RWPE1 (cell line): ENCODE measurements around the gene GRID2.
"Not testable (repeated sequence)": the region's sequence is repeated elsewhere in the genome, so short reads cannot be mapped to it uniquely, and the experiment has no call there.

Source experiments
- CTCF ChIA-PET: fragments of 350-600 bp; sonication (Branson Sonifier 250); formaldehyde crosslinking; extraction: SDS; loops from one replicate; lab custom pipeline; 2021; lab: Yijun Ruan, JAX
- POLR2A ChIA-PET: fragments of 400-600 bp; formaldehyde crosslinking; extraction: SDS; loops from one replicate; lab custom pipeline; 2020; ENCODE audit warnings: antibody characterized with exemption; ENCODE audit not compliant: low non-redundant PET; lab: Yijun Ruan, JAX
- DNase-seq: peaks from one replicate; pipeline ENCODE4 v3.0.0; 2012; ENCODE audit warnings: low spot score
- H3K27ac ChIP-seq: fragments of 450-650 bp; 2 replicates; pipeline ENCODE4 v1.5.1; 2017
- CTCF ChIP-seq: fragments of 450-650 bp; conservative IDR thresholded peaks from 2 replicates; pipeline ENCODE4 v1.5.1; 2017; ENCODE audit warnings: low read depth, mild to moderate bottlenecking

The GRID2 gene

DNA sequence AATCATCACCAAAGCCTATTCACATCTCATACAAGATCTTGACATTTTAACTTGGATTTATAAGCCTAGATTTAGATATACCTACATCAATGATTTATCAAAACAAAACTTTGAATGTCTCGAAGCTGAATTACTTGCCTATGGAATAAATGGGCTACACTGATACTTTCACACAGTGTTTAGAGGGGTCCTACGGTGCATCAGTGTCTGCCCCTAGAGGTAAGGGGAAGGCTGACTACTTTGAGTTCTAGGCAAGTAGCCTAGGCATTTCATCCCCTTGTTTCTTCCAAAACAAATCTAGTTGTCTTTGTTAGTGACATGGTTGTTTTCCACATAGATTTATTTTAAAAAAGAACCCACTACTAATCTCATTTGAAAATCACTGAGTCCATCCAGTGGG, 1366.7 kb downstream of the GRID2 start:
- ChIA-PET POLR2A (no interaction called here), CTCF (interaction anchor here (0.6 kb wide), 1 partner anchor 245 kb away, joined by 3 read pairs; no protein-coding TSS in a partner anchor)

DNA sequence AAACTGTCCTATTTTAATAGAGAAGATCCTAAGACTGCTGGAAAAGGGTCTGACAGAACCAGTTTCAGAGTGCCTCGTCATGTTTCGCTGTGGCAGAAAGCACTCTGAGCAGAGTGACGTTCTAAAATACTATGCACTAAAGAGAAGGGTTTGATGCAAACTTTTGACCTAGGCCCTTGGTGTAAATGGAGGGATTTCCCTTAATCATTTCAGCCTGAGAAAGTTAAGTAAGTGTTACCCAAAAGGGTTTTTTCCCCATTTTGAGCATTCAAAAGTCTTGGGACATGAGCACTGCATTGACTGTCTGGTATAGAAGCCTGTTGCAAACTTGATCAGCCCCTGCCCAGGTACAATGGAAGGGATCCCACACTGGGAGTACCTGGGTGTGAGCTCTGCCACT, 1367.3 kb downstream of the GRID2 start:
- POLR2A ChIA-PET: no interaction called here
- H3K27ac ChIP-seq: no peak overlapping the region
- no peak for TF ChIP-seq CTCF
- DNase-seq: no peak
- CTCF ChIA-PET: no interaction called here

More for the DNA sequence above, 1366.7 kb downstream of the GRID2 start:
- DNase-seq: no peak
- TF ChIP-seq CTCF: no peak
- H3K27ac ChIP-seq: no peak overlapping the region

GRCh38 chr4:93676937-93677336, 1373.2 kb downstream of the GRID2 start:
- H3K27ac ChIP-seq, DNase-seq, POLR2A ChIA-PET: not testable (repeated sequence)
- CTCF ChIA-PET: interaction anchor here (0.6 kb wide), 1 partner anchor 802 kb away, joined by 5 read pairs; no protein-coding TSS in a partner anchor

GRCh38 chr4:93684571-93684970, 1380.8 kb downstream of the GRID2 start:
- no peak overlapping the region for H3K27ac ChIP-seq
- no peak for DNase-seq
- TF ChIP-seq CTCF: no peak
- CTCF ChIA-PET: no interaction called here
- POLR2A ChIA-PET: no interaction called here

DNA sequence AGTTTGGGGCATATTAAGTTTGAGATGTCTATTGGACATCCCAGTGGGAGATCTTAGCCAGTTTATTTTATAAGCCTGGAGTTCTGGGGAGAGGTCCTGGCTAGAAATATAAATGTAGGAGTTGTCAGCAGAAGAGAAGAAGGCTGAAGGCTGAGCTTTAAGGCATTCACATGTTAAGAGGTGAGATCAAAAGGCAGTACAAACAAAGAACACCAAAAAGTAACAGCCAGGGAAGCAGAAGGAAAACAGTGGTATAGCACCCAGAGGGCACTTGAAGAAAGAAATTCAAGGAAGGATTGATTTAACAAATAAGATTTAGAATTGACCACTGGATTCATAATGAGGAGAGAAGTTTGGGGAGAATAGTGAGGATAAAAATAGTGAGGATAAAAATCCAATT, 1383.5 kb downstream of the GRID2 start:
- DNase-seq: no peak
- no peak overlapping the region for H3K27ac ChIP-seq
- no peak for TF ChIP-seq CTCF
- CTCF ChIA-PET: no interaction called here
- POLR2A ChIA-PET: no interaction called here

- no peak for DNase-seq
- TF ChIP-seq CTCF: no peak
- ChIA-PET POLR2A (no interaction called here), CTCF (no interaction called here)
- H3K27ac ChIP-seq: no peak overlapping the region
Measured at GRCh38 chr4:93688978-93689377, 1385.2 kb downstream of the GRID2 start.

DNA sequence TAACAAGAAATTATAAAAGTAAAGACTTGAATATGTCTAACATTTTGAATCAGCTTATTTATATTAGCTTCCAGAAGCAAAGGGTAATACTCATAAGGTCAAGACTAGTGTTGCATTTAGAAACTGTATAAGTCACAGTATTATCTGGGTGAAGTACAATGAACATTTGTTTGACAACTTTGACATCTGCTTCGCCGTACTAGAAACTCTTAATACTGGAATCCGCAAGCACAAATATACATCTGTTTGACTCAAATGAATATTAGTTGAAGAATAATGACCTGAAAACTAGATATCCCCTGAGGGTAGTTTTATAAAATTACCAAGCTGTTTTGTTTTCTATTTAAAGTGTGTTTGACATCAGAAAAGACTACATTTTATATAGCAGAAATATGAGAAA, 1389.4 kb downstream of the GRID2 start:
- DNase-seq: no peak
- TF ChIP-seq CTCF: no peak
- POLR2A ChIA-PET: no interaction called here
- CTCF ChIA-PET: interaction anchor here (0.6 kb wide), 1 partner anchor 16 kb away, joined by 3 read pairs; no protein-coding TSS in a partner anchor
- no peak overlapping the region for H3K27ac ChIP-seq
